H9 (cell line): ENCODE results near the gene MCF2L2. TPM values are rescaled to one million over a fixed set of nuclear protein-coding genes. Genes with fewer than 3 reads are reported as not detected.

Experiments used
- DNase-seq: peaks from one replicate; pipeline ENCODE4 v3.0.0-alpha.2; 2017
- H2AFZ ChIP-seq: one replicate; pipeline ENCODE4 v1.6.1; 2013; ENCODE audit warnings: mild to moderate bottlenecking, low read length, control low read depth, moderate library complexity
- H2AK5ac ChIP-seq: 2 replicates; pipeline ENCODE4 v1.6.1; 2013; ENCODE audit warnings: low read length, control low read depth, mixed read lengths; ENCODE audit not compliant: insufficient read length
- H2BK120ac ChIP-seq: one replicate; pipeline ENCODE4 v1.6.1; 2013; ENCODE audit warnings: low read depth, mild to moderate bottlenecking, low read length, control low read depth, inconsistent platforms; ENCODE audit not compliant: poor library complexity, severe bottlenecking
- H2BK12ac ChIP-seq: 2 replicates; pipeline ENCODE4 v1.6.1; 2013; ENCODE audit warnings: low read length, control low read depth, mixed read lengths, low read depth; ENCODE audit not compliant: insufficient read length
- H2BK15ac ChIP-seq: 2 replicates; pipeline ENCODE4 v1.6.1; 2013; ENCODE audit warnings: low read depth, low read length, control low read depth
- H2BK20ac ChIP-seq: one replicate; pipeline ENCODE4 v1.6.1; 2013; ENCODE audit warnings: low read depth, mild to moderate bottlenecking, low read length, control low read depth, inconsistent platforms; ENCODE audit not compliant: poor library complexity, severe bottlenecking
- H2BK5ac ChIP-seq: 2 replicates; pipeline ENCODE4 v1.6.1; 2013; ENCODE audit warnings: low read length, control low read depth, mixed read lengths; ENCODE audit not compliant: insufficient read length
- H3K14ac ChIP-seq: 2 replicates; pipeline ENCODE4 v1.6.1; 2013; ENCODE audit warnings: low read length, control low read depth; ENCODE audit not compliant: insufficient read depth
- H3K18ac ChIP-seq: 2 replicates; pipeline ENCODE4 v1.6.1; 2013; ENCODE audit warnings: low read depth, mild to moderate bottlenecking, mixed read lengths, low read length, control low read depth; ENCODE audit not compliant: insufficient read length
- H3K23ac ChIP-seq: 2 replicates; pipeline ENCODE4 v1.6.1; 2013; ENCODE audit warnings: low read length, control low read depth, mixed read lengths, low read depth; ENCODE audit not compliant: insufficient read length
- H3K23me2 ChIP-seq: 2 replicates; pipeline ENCODE4 v1.6.1; 2013; ENCODE audit warnings: low read depth, mild to moderate bottlenecking, mixed read lengths, low read length, control low read depth; ENCODE audit not compliant: insufficient read length, poor library complexity, severe bottlenecking
- H3K27ac ChIP-seq: 2 replicates; pipeline ENCODE4 v1.5.1; 2013; ENCODE audit warnings: low read length, control low read depth, mixed read lengths, low read depth; ENCODE audit not compliant: insufficient read length
- H3K27me3 ChIP-seq: 2 replicates; pipeline ENCODE4 v1.6.1; 2013; ENCODE audit warnings: low read length, control low read depth, inconsistent platforms; ENCODE audit not compliant: insufficient read depth
- H3K4ac ChIP-seq: 2 replicates; pipeline ENCODE4 v1.6.1; 2013; ENCODE audit warnings: low read depth, mild to moderate bottlenecking, control low read depth, inconsistent platforms, low read length, moderate library complexity
- H3K4me1 ChIP-seq: 2 replicates; pipeline ENCODE4 v1.6.1; 2013; ENCODE audit warnings: low read length, control low read depth, inconsistent platforms; ENCODE audit not compliant: insufficient read depth
- H3K4me2 ChIP-seq: 2 replicates; pipeline ENCODE4 v1.6.1; 2013; ENCODE audit warnings: low read length, control low read depth, mixed read lengths; ENCODE audit not compliant: insufficient read length, insufficient read depth
- H3K56ac ChIP-seq: 2 replicates; pipeline ENCODE4 v1.6.1; 2013; ENCODE audit warnings: low read depth, mild to moderate bottlenecking, mixed read lengths, low read length, control low read depth; ENCODE audit not compliant: insufficient read length
- H3K79me1 ChIP-seq: 2 replicates; pipeline ENCODE4 v1.6.1; 2013; ENCODE audit warnings: low read depth, mild to moderate bottlenecking, moderate library complexity, low read length, control low read depth, inconsistent platforms; ENCODE audit not compliant: insufficient read depth, poor library complexity, severe bottlenecking
- H3K79me2 ChIP-seq: 2 replicates; pipeline ENCODE4 v1.6.1; 2013; ENCODE audit warnings: low read length, control low read depth, inconsistent platforms; ENCODE audit not compliant: insufficient read depth
- H3K9ac ChIP-seq: 2 replicates; pipeline ENCODE4 v1.6.1; 2013; ENCODE audit warnings: low read length, control low read depth, mixed read lengths; ENCODE audit not compliant: insufficient read length; ENCODE audit errors: extremely low read depth
- H3K9me3 ChIP-seq: one replicate; pipeline ENCODE4 v1.6.1; 2013; ENCODE audit warnings: low read depth, low read length, inconsistent platforms; ENCODE audit not compliant: control insufficient read depth
- H3T11ph ChIP-seq: one replicate; pipeline ENCODE4 v1.6.1; 2013; ENCODE audit warnings: mild to moderate bottlenecking, low read length, control low read depth, inconsistent platforms
- H4K20me1 ChIP-seq: one replicate; pipeline ENCODE4 v1.6.1; 2013; ENCODE audit not compliant: control insufficient read depth, insufficient read length, insufficient read depth
- H4K5ac ChIP-seq: 2 replicates; pipeline ENCODE4 v1.6.1; 2013; ENCODE audit warnings: low read depth, mild to moderate bottlenecking, mixed read lengths, low read length, control low read depth; ENCODE audit not compliant: insufficient read length
- H4K8ac ChIP-seq: replicated peaks from 2 replicates; pipeline ENCODE4 v1.6.1; 2013; ENCODE audit warnings: low read length, control low read depth, mixed read lengths, low read depth; ENCODE audit not compliant: insufficient read length
- H4K91ac ChIP-seq: 2 replicates; pipeline ENCODE4 v1.6.1; 2013; ENCODE audit warnings: low read depth, mild to moderate bottlenecking, moderate library complexity, mixed read lengths, low read length, control low read depth; ENCODE audit not compliant: insufficient read length
- H3K27ac Mint-ChIP-seq, 3 experiments: 2 replicates in 2 of 3; 3 replicates in 1 of 3; pipeline ENCODE4 v1.8.0; 2020 to 2021; ENCODE audit warnings: mixed read lengths in 3 of 3, mild to moderate bottlenecking in 1 of 3, moderate library complexity in 1 of 3
- H3K27me3 Mint-ChIP-seq: 2 replicates; pipeline ENCODE4 v1.8.0; 2021; ENCODE audit warnings: low read depth, mild to moderate bottlenecking, moderate library complexity, mixed read lengths
- H3K36me3 Mint-ChIP-seq, 3 experiments: 2 replicates in 2 of 3; 3 replicates in 1 of 3; pipeline ENCODE4 v1.8.0; 2020 to 2021; ENCODE audit warnings: low read depth in 3 of 3, mixed read lengths in 3 of 3; ENCODE audit not compliant: insufficient read depth in 1 of 3
- H3K4me1 Mint-ChIP-seq, 2 experiments: 2 replicates each; pipeline ENCODE4 v1.8.0; 2020; ENCODE audit warnings: mixed read lengths in 2 of 2
- H3K4me3 Mint-ChIP-seq, 2 experiments: 2 replicates in 1 of 2; 3 replicates in 1 of 2; pipeline ENCODE4 v1.8.0; 2020 to 2021; ENCODE audit warnings: mild to moderate bottlenecking in 2 of 2, mixed read lengths in 2 of 2, moderate library complexity in 1 of 2
- H3K9me3 Mint-ChIP-seq, 2 experiments: 2 replicates in 1 of 2; 3 replicates in 1 of 2; pipeline ENCODE4 v1.8.0; 2020; ENCODE audit warnings: mild to moderate bottlenecking in 2 of 2, mixed read lengths in 2 of 2, moderate library complexity in 1 of 2
- WGBS: extraction: QIAGEN DNeasy Blood & Tissue Kit; methylation state at CpG from one replicate; pipeline ENCODE4 v1.1.7; 2013; ENCODE audit warnings: missing lambda C conversion rate, low lambda C conversion rate, mixed read lengths; ENCODE audit not compliant: insufficient read length; ENCODE audit errors: extremely low coverage; 5-methylcytosine and 5-hydroxymethylcytosine counted together
- total RNA-seq: library from RNA; stranded (reverse); gene quantifications from 2 replicates; pipeline ENCODE4 v1.2.1, GENCODE V29; 2021
- TF ChIP-seq, protein P1 (sequence below): fragments of 200-600 bp; sonication (generic); conservative IDR thresholded peaks from 3 replicates; pipeline ENCODE4 v1.8.0; 2021; ENCODE audit warnings: antibody characterized with exemption, mild to moderate bottlenecking

MCF2L2 gene
- total RNA-seq, 1 experiment from 2014 or later: 6.4 TPM

DNA sequence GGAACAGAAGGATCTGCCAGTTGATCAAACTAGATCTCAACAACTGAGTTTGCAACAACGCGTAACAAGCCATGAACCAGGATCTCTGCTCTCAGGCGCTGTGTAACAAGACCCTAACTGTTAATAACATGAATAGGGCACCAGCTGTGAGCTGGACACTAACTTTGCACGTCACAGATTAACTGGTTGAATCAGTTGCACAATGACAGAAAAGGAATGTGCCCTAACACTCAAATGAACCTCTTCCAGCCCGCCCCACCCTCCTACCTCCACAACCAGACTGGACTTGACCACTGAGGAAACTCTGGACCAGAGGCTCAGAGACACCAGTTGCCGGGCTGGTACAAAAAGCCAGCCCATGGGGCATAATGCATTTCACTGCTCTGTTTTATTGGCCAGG is 34.3 kb downstream of the MCF2L2 start:
- Histone ChIP-seq H3K9ac (no peak overlapping the region), H3K14ac (no peak overlapping the region), H2BK15ac (no peak overlapping the region), H2BK20ac (no peak overlapping the region), H4K91ac (no peak overlapping the region), H2BK120ac (no peak overlapping the region), H2BK12ac (no peak overlapping the region), H3K27ac (no peak overlapping the region), H3K79me2 (0 out of 2 replicates have a peak, but pooled peaks cover 2% of the 10 kb centered on the region), H4K8ac (no peak overlapping the region), H3K56ac (no peak overlapping the region), H3K79me1 (no peaks in the 10 kb centered on the region), H3K18ac (no peak overlapping the region), H3K4me2 (no peak overlapping the region), H3K23ac (no peak overlapping the region), H4K20me1 (no peaks in the 10 kb centered on the region), H2AK5ac (no peak overlapping the region), H2AFZ (no peak overlapping the region), H3K4me1 (no peaks in the 10 kb centered on the region), H2BK5ac (no peak overlapping the region), H3K4ac (no peak overlapping the region), H4K5ac (no peak overlapping the region), H3K27me3 (no peaks in the 10 kb centered on the region), H3T11ph (no peak overlapping the region), H3K23me2 (no peaks in the 10 kb centered on the region), H3K9me3 (no peaks in the 10 kb centered on the region)
- Mint-ChIP-seq H3K36me3 (0 out of 7 replicates have a peak, but pooled peaks cover 0 to 6% (median 0%) of the 10 kb centered on the region in 3 experiments), H3K9me3 (no peaks in the 10 kb centered on the region), H3K27ac (0 out of 7 replicates have a peak overlapping the region, but pooled peaks of 1 of the 3 experiments have one; percentile 8), H3K27me3 (no peaks in the 10 kb centered on the region), H3K4me3 (no peak overlapping the region), H3K4me1 (peaks cover 30 to 36% of the 10 kb centered on the region in 2 experiments)
- DNase-seq: no peak
- WGBS: no CpG with 5 or more reads among the region's 6 CpGs
- TF ChIP-seq, protein P1, sequence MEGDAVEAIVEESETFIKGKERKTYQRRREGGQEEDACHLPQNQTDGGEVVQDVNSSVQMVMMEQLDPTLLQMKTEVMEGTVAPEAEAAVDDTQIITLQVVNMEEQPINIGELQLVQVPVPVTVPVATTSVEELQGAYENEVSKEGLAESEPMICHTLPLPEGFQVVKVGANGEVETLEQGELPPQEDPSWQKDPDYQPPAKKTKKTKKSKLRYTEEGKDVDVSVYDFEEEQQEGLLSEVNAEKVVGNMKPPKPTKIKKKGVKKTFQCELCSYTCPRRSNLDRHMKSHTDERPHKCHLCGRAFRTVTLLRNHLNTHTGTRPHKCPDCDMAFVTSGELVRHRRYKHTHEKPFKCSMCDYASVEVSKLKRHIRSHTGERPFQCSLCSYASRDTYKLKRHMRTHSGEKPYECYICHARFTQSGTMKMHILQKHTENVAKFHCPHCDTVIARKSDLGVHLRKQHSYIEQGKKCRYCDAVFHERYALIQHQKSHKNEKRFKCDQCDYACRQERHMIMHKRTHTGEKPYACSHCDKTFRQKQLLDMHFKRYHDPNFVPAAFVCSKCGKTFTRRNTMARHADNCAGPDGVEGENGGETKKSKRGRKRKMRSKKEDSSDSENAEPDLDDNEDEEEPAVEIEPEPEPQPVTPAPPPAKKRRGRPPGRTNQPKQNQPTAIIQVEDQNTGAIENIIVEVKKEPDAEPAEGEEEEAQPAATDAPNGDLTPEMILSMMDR: no peak
